HG02884 (cell line): ENCODE data around the gene SDK2.

ENCODE experiments used
- ATAC-seq: cut with Tn5 transposase; IDR thresholded peaks from one replicate; pipeline ENCODE4 v1.9.1; 2021; ENCODE audit warnings: mild to moderate bottlenecking, moderate library complexity; ENCODE audit not compliant: unreplicated experiment

The SDK2 gene

DNA sequence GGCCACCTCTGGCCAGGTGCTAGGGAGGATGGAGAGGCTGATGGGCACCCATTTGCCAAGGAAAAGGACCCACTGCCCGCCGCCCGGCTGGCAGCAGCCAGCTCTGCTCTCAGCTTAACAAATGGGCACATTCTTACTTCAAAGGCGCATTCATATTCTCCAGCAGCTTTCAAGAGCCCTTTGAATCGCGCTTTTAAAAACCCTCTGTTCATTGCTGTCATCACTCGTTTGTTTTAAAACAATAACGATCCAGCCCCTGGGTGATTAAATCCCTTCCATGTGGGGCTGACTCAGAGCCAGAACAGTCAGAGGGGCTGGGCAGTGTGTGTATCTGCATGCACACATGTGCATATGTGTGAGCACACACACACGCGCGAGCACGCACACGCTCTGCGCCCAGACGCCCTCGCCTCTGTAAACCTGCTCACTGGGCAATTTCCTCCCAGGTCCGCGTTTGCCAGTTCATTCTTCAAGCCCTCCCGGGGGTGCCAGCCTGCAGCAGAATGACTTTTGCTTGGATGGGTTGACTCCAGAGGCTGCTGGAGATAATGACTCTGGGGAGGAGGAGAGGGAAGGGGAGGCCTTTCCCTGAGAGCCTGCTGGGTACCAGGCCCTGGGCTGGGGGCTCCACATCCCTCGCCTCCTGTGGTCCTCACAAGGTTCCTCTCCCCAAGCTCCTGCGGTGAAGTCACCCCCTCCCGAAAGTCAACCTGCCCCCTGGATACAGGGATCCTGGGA is 133.1 kb downstream of the SDK2 start:
- no peak for ATAC-seq

DNA sequence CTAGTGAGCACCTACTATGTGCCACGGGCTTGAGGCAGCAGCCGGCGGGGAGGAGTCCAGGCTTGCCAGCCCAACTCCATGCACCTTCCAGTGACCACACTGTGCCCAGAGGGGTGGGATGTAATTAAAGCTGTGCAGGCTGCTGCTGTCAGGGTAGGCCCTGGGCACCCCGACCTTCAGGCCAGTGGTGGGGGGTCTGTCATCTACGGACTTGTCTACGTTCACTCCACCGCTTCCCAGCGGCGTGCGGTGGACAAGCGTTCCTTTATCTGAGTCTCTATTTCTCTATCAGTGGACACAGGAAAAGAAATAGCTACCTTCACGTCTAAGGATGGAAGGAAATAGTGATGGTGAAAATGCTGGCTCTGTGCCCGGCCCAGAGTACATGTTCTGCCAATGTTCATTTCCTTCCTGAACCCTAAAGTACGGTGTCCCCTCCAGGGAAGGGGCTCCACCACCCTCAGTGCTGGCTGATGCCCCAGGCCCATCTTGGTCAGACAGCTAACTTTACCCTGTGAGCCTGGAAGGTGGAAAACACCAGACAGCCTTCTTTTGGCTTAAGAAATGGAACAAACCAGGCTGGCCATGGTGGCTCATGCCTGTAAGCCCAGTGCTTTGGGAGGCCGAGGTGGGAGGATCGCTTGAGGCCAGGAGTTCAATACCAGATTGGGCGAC is 135.2 kb downstream of the SDK2 start:
- no peak for ATAC-seq

DNA sequence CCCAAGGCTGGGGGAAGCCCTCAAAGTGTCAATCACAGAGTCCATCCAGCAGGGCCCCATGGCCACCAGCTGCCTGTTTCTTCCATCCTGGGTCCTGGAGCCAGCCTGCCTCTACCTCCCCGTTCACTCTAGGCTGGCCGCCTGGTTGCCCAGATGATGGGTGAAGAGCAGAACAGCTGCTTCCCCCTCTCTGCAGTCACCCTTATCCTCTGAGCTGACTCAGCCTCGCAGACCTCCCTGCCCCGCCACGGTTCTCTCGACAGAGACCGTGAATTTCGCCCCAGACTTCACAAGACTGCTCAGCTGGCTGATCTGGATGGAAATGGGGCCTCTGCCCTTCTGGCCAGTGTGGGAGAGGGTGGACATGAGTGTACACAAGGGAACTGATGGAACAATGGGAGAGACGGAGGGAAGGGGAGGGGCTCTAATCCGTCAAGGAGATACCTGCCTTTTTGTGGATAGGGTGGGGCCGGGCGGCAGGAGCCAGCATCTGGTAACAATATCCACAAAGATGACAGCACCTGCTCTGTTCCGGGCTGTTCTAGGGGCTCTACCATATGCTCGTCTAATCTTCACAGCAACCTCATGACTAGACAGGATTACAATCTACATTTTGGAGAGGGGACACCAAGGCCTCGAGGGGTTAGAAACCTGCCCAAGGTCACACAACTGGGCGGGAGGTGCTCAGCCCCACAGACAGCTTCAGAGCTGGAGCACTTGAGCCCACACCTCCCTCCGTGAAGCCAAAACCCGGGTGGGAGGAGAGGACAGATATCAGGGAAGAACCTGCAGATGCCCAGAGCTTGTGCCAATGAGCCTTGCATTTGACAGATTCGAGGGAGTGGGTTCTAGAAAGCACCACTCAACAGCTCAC is 136.0 kb downstream of the SDK2 start:
- no peak for ATAC-seq

DNA sequence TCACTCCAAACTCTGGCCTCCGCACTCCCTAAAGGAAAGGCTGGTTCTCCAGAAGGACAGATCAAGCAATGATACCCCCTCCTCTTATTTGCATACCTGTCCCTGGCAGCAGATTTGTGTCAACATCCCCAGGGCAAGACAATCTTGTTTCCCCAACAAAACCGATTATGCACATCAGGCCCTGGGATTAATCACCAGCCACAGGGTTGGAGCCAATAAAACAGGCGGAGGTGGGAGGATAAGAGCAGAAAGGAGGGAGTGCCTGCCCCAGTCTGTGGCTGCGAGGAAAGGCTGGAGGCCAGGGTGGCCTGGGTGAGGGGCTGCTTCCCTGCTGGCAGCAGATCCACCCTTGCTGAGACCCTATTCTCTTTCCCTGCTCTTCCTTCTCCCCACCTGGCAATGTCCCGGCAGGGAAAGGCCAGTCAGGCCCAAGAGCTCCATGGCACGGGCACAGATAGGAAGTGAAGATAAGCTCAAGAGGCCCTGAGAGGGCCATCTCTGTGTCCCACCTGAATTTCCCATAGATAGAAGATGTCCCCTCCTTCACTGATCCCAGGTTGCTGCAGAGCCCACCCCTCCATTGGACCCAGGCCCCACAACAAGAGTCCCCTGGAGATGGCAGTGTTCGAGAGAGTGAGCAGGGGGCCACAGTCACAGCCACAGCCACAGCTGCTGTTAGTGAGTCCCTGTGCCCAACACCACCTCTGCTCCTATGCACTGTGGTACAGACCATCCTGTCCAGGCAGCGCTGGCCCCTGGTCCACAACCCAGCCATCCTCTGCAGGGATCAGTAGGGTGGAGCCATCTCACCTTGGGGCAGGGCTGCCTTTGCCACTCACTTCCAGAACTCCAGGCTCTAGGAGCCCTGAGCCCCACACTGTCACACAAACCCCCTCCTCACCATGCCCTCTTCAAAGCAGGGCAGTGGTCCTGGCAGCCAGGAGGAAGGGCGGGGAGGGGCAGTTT is 137.5 kb downstream of the SDK2 start:
- no peak for ATAC-seq

DNA sequence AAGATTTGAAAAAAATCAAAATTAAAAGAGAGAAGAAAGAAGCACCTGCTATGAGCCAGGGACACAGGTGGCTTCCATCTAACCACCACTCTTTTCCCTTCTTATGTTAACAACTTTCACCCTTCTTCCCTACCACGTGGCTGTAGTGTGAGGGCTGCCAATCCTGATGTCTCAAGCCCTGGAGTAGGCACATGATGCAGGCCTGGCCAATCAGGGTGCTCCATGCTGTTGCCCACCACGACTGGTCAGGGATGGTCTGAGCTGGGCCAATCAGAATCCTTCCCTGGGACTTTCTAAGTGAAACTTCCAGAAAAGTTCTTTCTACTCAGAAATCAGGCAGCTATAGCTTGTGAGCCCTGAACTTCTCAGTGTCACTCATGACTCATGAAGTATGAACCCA is 140.7 kb downstream of the SDK2 start:
- no peak for ATAC-seq

DNA sequence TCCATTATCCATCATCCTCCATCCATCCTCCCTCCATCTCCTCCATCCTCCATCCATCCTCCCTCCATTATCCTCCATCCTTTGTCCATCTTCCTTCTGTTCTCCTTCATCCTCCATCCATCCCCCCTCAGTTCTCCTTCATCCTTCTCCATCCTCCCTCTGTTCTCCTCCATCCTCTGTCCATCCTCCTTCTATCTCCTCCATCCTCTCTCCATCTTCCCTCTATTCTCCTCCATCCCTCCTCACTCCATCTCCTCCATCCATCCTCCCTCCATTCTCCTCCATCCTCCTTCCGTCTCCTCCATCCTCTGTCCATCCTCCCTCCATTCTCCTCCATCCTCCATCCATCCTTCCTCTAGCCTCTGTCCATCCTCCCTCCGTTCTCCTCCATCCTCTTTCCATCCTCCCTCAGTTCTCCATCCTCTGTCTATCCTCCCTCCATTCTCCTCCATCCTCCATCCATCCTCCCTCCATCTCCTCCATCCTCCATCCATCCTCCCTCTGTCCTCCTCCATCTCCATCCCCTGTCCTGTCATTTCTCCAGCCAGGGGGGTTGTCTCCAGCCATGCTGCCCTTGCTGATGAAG is 143.7 kb downstream of the SDK2 start:
- no peak for ATAC-seq

DNA sequence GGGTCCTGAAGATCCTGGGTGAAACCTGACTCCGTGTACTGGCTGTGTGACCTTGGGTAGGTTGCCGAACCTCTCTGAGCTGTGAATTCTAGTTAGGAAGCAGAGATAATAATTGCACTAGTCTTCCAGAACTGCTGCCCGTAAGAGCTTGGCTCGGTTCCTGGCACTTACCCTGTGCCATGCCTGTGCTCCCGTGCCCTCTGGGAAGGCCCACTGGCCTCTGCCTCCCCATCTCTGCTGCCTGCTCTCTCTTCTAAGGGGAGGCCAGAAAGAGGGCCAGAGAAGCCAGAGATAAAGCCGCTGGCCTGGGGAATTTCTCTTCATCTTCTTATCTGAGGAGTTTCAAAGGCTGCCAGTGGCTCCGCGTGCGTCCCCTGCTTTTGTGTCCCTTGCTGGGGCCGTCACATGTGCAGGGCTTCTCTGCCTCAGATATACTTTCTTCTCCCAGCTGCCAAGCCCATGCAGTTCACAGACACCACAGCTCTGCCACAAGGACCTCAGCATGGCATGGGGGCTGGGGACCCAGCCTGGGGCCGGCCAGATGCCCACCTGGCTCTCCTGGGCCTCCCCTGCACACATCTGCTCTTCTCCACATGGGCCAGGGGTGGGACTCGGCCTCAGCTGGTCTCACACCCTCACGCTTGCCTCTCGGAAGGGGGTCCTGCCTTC is 145.2 kb downstream of the SDK2 start:
- ATAC-seq = no peak

DNA sequence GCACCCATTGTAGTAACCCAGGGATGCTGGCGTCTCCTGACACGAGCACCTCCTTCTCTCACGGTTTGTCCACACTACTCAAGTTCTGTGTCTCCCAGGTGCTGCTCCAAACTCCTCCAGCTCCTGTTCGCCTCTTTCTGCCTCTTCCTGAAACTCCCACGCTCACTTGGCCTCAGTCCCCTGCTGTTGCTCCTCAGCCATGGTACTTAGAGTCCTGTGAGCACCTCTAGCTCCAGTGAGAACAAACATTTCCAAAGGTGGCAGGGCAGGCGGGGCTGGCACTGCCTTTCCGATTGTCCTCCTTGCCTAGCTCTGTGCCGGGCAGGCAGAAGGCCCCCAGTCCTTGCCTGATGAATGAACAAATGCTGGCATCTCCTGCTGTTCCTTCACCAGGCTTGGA is 146.1 kb downstream of the SDK2 start:
- no peak for ATAC-seq

DNA sequence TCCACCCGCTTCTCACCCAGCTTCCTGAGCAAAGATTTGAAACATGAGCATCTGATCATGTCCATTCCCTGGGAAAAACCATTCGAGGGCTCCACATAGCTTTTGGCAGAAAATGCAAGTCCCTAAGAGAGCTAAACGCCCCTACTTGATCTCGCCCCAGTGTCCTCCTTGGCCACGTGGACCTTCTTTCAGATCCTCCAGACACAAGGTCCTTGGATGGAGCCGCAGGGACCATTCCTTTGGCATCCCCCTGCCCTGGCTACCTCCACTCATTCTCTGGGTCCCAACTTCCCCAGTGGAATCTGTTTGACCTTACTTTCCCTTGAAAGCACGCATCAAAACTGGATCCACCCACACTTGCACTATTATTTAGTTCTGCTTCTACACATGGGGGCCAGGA is 146.5 kb downstream of the SDK2 start:
- no peak for ATAC-seq

DNA sequence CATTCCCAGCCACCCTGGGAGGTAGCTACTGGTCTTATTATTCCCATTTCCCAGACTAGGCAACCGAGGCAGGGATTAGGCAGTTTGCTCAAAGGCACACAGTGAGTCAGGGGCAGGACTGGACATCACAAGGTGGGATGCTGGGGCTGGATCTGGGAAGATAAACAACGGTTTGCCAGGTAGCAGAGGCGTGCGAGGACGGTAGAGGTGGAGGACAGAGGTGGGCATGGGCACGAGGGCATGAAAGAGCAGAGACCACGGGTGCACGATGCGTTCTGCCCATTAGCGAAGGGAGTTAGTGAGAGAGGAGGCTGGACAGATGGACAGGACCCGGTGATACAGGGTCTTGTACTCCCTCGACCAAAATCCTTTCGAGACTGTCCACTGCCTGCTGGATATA is 148.0 kb downstream of the SDK2 start:
- no peak for ATAC-seq

DNA sequence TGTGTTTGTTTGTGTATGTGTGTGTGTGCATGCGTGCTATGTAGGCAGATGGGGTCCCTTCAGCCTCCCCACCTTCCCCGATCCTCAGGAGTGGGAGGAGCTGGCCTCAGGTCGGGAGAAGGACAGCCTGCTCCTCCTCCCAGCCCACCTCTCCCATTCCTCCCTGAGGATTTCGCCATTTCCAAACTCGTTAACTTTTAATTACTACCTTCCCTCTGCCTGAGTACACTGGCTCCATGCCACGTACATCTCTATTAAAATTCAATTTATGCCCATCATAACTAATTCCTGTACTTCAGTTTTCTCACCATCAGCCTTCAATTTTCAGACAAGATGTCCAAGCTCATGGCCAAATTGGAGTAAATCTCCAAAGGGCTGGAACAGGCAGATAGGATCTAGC is 148.6 kb downstream of the SDK2 start:
- ATAC-seq = no peak

DNA sequence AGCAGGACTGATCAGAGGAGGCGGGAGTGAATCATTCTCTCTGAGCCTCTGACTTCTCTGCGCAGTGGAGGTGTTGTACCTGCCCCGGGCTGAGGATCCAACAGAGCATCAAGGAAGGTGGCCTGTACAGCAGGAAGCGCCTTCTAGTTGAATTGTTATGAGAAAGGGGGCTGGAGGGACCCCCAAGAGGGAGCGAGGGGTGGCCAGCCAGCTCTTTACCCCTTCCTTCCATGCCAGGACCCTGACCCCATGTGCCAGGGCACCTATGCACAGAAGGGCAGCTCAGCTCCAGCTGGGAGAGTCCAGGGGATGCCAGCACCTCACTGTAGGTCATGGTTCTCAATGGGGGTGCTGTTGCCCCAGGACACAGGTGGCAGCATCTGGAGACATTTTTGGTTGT is 149.3 kb downstream of the SDK2 start:
- no peak for ATAC-seq

DNA sequence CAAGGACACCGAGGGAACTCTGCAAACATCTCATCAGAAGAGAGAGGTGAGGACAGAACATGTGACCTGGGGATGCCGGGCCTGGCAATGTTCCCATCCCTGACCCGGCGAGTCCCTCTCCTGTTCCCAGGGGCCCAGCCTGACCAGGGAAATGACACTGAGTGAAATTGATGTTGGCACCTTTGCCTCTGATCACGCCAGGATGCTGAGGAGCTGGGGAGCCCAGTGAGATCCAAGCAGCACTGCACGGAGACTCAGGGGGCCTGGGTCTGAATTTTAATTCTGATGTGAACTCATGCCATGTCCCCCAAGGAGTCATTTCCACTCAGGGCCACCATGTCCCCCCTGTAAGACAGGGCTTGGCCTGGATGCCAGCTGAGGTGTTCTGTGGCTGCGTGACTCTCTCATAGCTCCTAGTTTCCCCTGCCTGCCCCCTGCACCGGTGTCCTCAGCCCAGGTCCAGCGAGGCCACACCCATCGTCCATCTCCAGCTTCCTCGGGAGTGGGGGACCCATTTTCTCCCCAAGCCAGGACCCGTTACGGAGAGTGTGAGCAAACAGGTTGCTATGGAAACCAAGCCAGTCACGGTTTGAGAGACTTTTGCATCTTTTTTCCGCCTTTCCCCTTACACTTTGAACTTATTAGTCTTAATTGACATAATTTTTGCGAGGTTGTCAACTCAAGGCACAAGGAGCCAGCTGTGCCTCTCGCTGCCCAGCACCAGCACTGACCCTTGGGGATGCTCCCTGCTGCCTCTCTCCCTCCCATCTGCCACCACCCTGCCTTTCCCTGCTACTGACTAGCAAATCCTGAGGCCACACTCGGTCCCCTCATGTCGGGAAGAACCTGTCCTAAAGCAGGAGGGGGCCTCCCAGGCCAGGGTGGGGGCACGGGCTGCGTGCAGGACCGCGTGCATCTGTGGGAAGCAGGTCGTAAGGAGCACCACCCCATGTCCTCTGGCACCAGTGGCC is 150.0 kb downstream of the SDK2 start:
- no peak for ATAC-seq

DNA sequence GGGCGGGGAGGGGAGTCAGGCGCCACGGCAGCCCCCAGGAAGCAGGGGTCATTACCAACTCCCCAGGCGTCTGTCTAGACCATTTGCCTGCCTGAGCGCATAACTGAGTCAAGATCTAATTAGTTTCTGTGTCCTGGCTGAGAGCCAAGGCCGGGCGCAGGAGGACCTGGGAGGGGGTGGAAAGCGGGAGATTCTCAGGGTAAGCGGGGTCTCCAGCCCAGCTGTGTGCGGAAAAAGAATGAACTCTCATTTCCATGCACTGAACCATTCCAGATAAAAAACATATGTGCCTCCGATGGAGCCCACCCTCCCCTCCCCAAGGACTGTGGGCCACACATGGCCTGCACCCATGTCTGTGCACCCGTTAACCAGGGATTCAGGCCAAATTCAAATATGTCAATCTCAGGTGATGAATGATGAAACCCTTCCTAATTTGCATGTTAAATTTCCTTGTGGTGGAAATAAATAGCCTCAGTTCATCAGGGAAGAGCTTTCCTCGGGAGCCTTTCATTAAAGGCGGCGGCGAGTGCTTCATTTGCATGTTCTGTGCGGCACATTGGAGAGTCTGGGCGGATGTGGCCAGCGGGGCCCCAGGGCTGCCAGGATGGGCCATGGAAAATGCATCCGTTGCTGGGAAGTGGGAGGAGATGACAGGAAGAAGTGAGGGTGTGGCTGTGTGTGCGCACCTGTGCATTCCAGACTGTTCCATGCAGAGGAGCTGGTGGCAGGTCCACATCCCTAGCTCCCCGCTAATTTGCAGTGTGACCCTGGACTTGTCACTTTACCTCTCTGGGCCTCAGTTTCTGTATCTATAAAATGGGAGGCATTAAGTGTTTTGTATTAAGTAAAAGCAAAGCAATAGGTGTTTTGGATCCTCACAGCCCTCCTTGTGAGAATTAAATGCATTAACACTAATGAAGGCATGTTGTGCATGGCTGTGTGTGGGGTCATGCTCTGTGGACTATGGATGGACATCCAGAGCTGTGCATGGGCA is 151.1 kb downstream of the SDK2 start:
- ATAC-seq = no peak

DNA sequence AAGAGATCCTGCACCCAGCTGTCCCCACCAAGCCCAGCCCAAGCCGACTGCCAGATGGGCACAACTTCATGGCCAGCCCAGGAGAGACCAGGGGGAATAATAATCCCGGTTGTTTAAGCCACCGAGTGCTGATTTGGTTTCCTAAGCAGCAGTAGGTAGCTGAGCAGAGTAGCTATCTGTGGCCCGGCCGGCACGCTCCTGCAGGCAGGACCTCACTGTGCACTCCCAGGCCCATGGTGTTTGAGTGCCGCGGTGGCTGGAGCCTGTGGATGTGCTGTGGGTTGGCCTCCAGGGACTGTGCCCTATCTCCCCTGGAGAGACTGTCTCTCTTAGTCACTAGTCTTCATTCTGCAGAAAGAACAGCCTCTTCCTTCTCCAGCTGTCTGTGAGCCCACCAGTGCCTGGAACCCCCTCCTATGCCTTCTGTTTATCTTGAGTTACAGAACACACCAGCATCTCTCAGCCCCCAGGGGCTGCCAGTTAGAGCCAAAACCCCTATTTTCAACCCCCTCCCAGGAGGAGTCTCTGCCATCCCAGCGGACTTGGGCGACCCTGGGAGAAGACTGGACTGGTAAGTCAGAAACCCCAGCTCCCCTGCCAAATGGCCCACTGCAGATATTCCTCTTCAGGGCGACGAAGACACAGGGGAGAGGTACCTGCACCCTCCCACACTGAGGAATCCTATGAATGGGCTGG is 152.0 kb downstream of the SDK2 start:
- ATAC-seq = no peak

DNA sequence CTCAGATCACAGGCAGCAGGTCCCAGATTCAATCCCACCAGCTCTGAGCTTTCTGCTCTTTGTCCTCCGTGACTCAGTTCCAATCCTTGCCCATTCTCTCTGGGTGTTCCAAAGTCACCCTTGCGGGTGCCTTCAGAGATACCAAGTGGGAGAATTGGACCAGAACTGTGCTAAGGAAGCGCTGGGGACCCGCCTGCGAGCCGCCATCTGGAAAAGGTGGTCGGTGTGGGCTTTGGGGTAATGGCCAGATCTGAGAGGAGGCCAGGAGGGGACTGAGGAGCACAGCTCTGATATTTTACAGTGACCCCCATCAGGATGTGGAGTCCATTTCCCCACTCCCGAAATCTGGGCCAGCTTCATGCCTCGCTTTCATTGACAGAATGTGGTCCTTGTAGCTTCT is 152.6 kb downstream of the SDK2 start:
- no peak for ATAC-seq

DNA sequence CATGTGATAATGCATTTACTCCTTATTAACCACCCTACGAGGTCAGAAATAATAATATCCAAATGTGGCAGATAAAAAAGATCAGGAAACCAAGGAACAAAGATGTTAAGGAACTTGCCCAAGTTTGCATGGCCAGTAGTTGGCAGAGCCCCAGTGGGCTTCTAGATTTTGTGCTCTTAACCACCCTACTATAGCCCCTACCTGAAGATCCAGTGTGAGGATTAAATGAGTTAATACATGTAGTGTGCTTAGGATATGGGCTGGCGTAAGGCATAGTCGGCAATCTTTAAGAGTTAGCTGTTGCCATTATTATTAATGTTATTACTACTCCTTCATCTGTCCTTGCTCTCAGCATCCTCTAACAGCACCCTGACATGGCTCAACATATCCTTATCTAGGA is 153.4 kb downstream of the SDK2 start:
- no peak for ATAC-seq
